Right ventricle myocardium superior (tissue), 1 donor: ENCODE data around the gene LIG1. TPM values are rescaled to one million over a fixed set of nuclear protein-coding genes. Genes with fewer than 3 reads are reported as not detected.

Experiments
- ATAC-seq: fragments of 200-7000 bp; cut with Tn5 transposase; one replicate; pipeline ENCODE4 v1.9.1; 2020; ENCODE audit warnings: mild to moderate bottlenecking; ENCODE audit not compliant: poor library complexity
- DNase-seq: peaks from one replicate; pipeline ENCODE4 v3.0.0-alpha.2; 2020
- intact Hi-C: fragments of 100-400 bp; cut with DNase I; formaldehyde crosslinking; loops from one replicate; pipeline ENCODE4 v1.11.2; 2022
- total RNA-seq: library from RNA; stranded (reverse); fragmentation: NEBNext Ultra II Directional; extraction: Animal tissue kit (Norgen Biotek cat#: 25700); gene quantifications from one replicate; pipeline ENCODE4 v1.2.1, GENCODE V29; 2021
- donor health status: DM: no; HTN: yes; CAD: no; lungs with severe emphysema.

The LIG1 gene
- total RNA-seq, 1 donor from 2014 or later: 2.4 TPM

GRCh38 chr19:48135411-48135810 lies 34.7 kb downstream of the LIG1 start:
- DNase-seq (no peak), ATAC-seq (no peak)
- intact Hi-C loops: no loop called here

- intact Hi-C loops: no loop called here
- no peak for ATAC-seq
- no peak for DNase-seq
These were observed 37.0 kb downstream of the LIG1 start for GRCh38 chr19:48133094-48133493.

- ATAC-seq: no peak
- DNase-seq: no peak
- intact Hi-C loops: no loop called here
These were observed 42.6 kb downstream of the LIG1 start for GRCh38 chr19:48127561-48127960.

- intact Hi-C loops: no loop called here
- ATAC-seq (no peak), DNase-seq (no peak)
These were observed 46.1 kb downstream of the LIG1 start for GRCh38 chr19:48123907-48124651.

GRCh38 chr19:48122421-48122820 lies 47.7 kb downstream of the LIG1 start:
- ATAC-seq (no peak), DNase-seq (no peak)
- intact Hi-C loops: no loop called here

GRCh38 chr19:48121909-48122371 lies 48.2 kb downstream of the LIG1 start:
- no peak for DNase-seq
- no peak for ATAC-seq
- intact Hi-C loops: no loop called here

GRCh38 chr19:48121066-48121465 lies 49.1 kb downstream of the LIG1 start:
- intact Hi-C loops: no loop called here
- DNase-seq (no peak), ATAC-seq (no peak)

GRCh38 chr19:48120505-48120904 lies 49.6 kb downstream of the LIG1 start:
- no peak for ATAC-seq
- no peak for DNase-seq
- intact Hi-C loops: no loop called here

GRCh38 chr19:48118131-48118517 lies 52.0 kb downstream of the LIG1 start:
- intact Hi-C loops: no loop called here
- ATAC-seq: no peak
- DNase-seq: no peak

GRCh38 chr19:48117515-48118130 lies 52.5 kb downstream of the LIG1 start:
- intact Hi-C loops: no loop called here
- no peak for ATAC-seq
- no peak for DNase-seq

GRCh38 chr19:48113190-48113917 lies 56.8 kb downstream of the LIG1 start:
- ATAC-seq (no peak), DNase-seq (no peak)
- intact Hi-C loops: no loop called here

GRCh38 chr19:48111280-48111679 lies 58.9 kb downstream of the LIG1 start:
- ATAC-seq (no peak), DNase-seq (no peak)
- intact Hi-C loops: no loop called here

GRCh38 chr19:48110350-48110966 lies 59.7 kb downstream of the LIG1 start, which contains the start of gene PLA2G4C:
TSS of gene PLA2G4C (minus strand) at chr19:48110817. CDS start at chr19:48106529, 4,288 bp downstream.
- DNase-seq (peak; percentile 95), ATAC-seq (peak; percentile 96)
- intact Hi-C loops: no loop called here

- DNase-seq: no peak
- no peak for ATAC-seq
- intact Hi-C loops: no loop called here
These were observed 61.0 kb downstream of the LIG1 start for GRCh38 chr19:48108997-48109782.

GRCh38 chr19:48103922-48104321 lies 66.2 kb downstream of the LIG1 start:
- no peak for ATAC-seq
- DNase-seq: no peak
- intact Hi-C loops: no loop called here

GRCh38 chr19:48102870-48103751 lies 67.0 kb downstream of the LIG1 start:
- no peak for ATAC-seq
- intact Hi-C loops: no loop called here

GRCh38 chr19:48095612-48096175 lies 74.5 kb downstream of the LIG1 start:
- ATAC-seq (no peak), DNase-seq (no peak)
- intact Hi-C loops: no loop called here

More at GRCh38 chr19:48102870-48103751, 67.0 kb downstream of the LIG1 start:
- no peak for DNase-seq
